NCI-H146 (cell line): ENCODE results near the gene CAMTA1.

Experiments used
- DNase-seq: peaks from one replicate; lab custom pipeline; 2025; lab: John Stamatoyannopoulos, UW

CAMTA1 gene

DNA sequence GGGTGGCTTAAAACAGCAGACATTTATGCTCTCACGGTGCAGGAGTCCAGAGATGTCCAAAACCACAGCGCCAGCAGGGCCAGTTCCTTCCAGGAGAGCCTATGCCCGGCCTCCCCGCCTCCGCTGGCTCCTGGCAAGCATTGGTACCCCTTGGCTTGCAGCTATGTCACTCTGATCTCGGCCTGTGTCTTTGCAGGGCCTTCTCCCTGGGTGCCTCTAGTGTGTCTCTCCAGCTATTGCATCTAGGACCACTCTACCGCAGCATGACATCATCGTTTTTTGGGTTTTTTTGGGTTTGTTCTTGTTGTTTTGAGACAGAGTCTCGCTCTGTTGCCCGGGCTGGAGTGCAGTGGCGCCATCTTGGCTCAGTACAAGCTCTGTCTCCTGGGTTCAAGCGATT lies 788.2 kb downstream of the CAMTA1 start:
- no peak for DNase-seq

DNA sequence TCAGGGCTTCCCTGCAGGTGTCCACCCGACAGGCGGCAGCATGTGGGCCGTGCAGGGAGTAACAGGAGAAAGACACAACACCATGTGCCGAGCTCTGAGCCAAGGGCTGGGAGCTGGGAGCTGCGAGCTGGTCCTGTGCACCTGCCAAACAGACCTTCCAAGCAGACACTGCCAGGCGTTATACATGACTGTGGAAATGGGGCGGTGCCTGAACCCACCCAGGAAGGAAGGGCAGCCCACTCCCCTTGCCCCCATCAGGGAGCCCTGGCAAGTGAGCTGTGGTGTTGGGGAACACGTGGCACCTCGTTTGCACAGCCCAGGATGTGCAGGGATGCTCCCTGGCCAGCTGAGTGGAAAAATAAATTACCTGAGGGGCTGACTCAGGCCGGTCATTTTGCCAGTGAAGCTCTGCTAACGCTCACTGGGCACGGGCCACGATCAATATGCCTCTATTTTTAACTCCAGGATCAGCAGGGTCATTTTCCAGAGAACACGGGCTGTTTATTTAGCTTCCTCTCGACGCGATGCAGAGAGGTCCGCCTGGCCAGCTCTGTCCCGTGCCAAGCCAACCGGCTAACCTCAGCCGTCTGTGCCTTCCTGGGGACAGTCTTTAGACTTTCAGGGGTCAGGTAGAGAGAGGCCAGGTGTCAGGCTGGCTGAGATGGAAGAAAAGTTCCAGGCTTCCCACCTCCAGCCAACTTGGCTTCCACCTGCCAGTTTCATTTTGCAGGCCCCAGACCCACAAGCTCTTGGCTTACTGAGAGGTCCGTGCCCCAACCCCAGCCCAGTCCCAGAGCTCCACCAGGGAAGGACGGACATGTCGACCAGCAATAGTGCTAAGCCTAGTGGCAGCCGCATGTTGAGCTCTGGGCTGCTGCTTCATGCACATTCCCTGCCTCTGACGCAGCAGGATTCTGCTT lies 789.1 kb downstream of the CAMTA1 start:
- DNase-seq: peak; percentile 87

DNA sequence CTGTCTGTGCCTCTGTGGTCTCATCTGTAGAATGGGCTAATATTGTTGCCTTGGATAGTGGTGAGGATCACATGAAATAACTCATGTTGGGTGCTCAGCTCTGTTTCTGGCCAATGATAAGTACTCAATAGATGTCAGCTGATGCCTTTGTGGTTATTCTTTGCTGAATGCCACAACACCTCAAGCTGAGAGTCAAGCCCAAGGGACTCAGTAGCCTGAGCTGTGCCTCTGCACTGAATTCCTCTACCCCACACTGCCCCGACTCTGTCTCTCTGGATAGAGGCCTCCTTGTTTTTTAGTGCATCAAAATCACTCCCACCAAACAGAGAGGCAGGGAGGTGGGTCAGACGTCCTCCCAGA lies 789.8 kb downstream of the CAMTA1 start:
- no peak for DNase-seq

- peak; percentile 12 for DNase-seq
Observed at GRCh38 chr1:7576946-7577657, 791.8 kb downstream of the CAMTA1 start.

DNA sequence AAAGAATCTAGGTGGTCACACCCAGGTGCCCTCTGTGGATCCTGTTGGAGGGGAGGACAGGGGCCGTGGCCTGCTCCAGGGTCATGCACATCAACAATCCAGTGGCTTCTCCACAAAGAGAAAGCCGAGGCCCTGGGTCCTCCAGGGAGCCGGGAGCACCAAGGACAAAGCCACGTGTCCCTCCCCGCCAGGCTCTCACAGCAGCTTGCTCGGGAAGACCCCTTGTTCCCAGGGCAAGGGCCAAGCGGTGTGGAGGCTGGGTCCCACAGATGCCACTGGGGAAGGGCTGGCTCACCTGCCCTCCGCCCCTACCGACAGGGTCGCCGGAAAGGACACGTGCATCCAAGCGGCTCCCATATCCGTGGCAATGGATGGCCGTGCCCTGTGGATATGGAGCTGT lies 793.0 kb downstream of the CAMTA1 start:
- DNase-seq: no peak

GRCh38 chr1:7579016-7579415 lies 793.8 kb downstream of the CAMTA1 start:
- no peak for DNase-seq

GRCh38 chr1:7579831-7580804 lies 794.9 kb downstream of the CAMTA1 start:
- DNase-seq: no peak

- no peak for DNase-seq
Observed at GRCh38 chr1:7580923-7581753, 795.9 kb downstream of the CAMTA1 start.

DNA sequence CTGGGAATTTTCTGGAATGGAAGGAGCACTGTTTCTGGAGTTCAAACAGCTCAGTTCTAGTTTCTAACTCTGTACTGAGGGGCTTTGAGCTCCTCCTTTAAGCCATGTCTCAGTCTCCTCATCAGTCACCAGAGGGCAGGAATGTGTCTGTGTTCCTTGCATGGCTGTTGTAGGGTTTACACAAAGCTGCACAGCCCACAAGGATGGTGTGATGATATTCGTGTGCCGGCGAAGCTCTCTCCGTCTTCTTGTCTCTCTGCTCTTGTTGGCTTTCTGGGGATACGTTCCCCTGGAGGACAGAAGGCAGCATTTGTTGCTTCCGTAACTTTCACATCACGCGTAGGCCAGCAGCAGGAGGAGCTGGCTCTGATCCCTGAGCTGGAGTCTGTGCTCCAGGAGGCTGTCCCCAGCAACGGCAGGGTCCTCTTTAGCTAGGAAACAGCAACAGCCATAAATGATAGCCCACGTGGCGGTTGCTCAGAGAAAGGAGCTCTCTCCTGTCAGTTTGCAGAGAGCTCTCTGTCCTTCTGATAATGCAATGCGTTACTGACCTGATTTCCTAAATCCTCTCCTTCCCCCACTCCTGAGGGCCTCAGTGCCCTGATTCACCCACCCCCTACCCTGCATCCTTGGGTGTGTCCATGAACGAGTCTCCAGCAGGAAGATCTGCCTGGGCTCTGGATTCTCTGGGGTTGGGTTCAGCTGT lies 796.7 kb downstream of the CAMTA1 start:
- no peak for DNase-seq

- no peak for DNase-seq
Observed at GRCh38 chr1:7582460-7582972, 797.3 kb downstream of the CAMTA1 start.

GRCh38 chr1:7583291-7584096 lies 798.2 kb downstream of the CAMTA1 start:
- DNase-seq: no peak

GRCh38 chr1:7584157-7584556 lies 798.9 kb downstream of the CAMTA1 start:
- DNase-seq: no peak

DNA sequence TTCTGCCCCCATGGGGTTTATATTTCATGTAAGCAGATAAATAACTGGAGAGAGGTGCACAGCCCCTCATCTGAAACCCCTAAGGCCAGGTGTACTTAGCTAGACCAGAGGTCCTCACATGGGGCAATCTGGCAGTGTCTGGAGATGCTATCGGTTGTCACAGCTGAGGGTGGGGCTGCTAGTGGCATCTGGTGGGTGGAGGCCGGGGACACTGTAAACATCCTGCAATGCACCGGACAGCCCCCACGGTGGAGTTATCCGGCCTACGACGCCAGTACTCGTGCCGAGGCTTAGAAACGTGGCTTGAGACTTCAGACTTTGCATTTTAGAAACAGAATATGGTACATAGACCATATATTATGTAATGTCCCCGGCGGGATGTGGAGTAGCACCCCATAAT lies 799.4 kb downstream of the CAMTA1 start:
- no peak for DNase-seq

GRCh38 chr1:7585216-7585907 lies 800.1 kb downstream of the CAMTA1 start:
- no peak for DNase-seq

DNA sequence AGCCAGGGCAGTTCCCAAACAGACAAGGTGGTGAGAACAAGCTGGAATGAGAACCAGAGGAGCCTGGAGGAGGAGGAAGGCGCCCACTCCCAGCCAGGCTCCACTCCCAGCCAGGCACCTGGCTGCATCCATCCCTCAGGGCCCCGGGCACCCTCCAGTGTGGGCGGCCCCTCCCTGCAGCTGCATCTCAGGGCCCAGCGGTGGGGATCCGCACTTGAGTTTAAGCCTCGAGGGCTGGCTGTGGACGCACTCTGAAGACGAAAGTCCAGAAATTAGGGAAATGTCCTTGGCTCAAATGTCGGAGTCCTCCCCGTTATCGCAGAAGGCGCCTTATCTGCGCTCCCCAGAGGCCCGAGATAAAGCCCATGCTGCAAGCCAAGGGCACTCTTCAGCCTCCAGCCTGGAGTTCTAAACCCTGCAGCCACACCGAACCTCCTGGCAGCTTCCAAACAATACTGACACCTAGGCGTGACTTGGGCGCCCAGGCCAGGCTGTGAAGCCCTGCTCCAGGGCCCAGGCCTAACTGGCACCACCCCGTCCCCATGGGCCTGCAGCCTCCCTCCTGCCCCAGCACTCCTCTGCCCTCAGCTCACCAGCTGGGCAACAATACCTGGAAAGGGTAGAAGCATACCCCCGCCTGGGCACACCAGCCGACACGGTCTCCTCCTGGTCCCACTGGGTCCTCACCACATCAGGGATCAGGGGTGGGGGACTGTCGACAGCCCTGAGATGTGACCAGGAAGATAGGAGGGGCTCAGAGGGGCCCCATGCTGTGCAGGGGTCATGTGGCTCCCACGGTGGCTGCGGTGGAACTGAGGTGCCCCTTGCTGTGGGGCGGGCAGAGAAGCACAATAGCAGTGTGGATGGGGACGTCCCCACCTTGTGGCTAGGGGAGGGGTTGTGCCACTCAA lies 801.0 kb downstream of the CAMTA1 start:
- DNase-seq: no peak

DNA sequence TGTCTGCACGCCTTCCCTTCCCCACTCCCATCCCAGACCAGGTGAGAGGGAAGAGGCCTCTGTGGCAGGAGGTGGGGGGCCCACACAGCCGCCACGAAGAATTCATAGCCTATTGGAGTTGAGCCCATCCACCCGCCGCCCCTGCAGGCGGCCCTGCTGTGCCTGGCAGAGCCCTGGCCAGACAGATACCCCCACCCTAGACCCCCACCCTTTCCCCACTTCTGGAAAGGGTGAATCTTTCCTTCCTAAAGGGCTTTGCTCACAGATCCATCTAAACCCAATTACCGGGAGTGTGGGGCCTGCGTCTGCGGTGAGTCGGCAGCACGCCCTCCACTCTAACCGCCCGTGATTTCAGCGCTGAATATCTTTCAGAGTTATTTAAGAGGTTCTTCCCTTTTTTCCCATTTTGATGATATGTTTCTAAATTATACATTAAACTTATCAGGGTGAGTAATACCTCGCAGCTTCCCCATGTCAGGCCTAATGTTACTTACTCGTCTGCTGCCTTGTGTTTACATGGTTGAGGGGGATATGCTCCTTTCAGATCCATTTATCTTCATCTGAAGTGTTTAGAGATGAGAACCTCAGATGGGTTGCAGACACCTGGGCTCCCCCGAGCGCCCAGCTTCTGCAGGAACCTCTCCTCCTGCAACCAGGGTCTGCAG lies 802.0 kb downstream of the CAMTA1 start:
- no peak for DNase-seq

DNA sequence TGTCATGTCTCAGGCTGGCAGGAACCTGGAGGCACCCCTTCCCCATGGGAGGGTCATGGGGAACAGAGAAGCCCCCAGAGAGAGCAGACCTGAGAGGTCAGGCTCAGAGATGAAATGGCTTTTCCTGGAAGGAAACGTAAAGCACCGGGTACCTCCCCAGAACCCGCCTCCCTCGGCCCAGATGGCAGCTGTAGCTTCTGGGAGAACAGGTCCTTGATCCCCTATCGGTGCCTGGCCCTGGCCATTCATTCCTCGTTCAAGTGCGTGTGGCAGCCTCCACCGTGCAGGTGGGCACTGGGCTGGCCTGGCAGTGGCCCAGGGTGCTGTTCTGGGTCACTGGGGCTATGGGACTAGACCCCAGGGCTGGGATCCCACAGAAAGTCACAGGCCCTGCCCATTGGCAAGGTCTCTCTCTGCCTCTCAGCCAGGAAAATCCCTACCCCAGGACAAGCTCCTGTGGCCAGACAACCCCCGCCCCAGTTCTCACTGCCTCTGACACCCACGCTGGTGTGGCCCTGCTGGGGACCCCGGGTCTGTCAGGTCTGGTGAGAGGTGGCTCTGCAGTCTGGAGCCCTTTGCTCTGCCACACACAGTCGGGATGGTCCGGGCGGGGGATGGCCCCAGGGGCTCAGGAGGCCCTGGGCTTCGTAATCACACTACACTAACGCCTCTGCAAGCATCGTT lies 802.7 kb downstream of the CAMTA1 start:
- DNase-seq: no peak
